Measurements from ENCODE around the gene RNF121.

GRCh38 chr11:72039856-72040401, 111.1 kb downstream of the RNF121 start:
- no peak for TF ChIP-seq POLR2A (IDR thresholded peaks at IDR 0.05)
- TF ChIP-seq CTCF (IDR thresholded peaks at IDR 0.05), result no peak
